ENCODE results near the gene RANBP1. TPM values are rescaled to one million over a fixed set of nuclear protein-coding genes. Genes with fewer than 3 reads are reported as not detected.

The RANBP1 gene
- total RNA-seq, 1 experiment from 2014 or later, result 522 TPM

GRCh38 chr22:20148414-20148813 is 32.5 kb downstream of the RANBP1 start:
- Histone ChIP-seq H4K20me1 (ENCODE audit: control insufficient read depth, insufficient read depth, insufficient read length) (no peaks in the 10 kb centered on the region), H3K9ac (ENCODE audit: extremely low read depth, insufficient read length, low read length) (no peak overlapping the region), H4K5ac (ENCODE audit: insufficient read length, low read depth, low read length) (no peak overlapping the region), H2AK5ac (ENCODE audit: insufficient read length, low read length) (no peak overlapping the region), H2BK15ac (ENCODE audit: low read depth, low read length) (no peak overlapping the region), H3K23ac (ENCODE audit: insufficient read length, low read depth, low read length) (no peak overlapping the region), H3K27ac (ENCODE audit: insufficient read length, low read depth, low read length) (no peak overlapping the region), H3K23me2 (ENCODE audit: insufficient read length, low read depth, low read length, poor library complexity, severe bottlenecking) (no peaks in the 10 kb centered on the region), H4K91ac (ENCODE audit: insufficient read length, low read depth, low read length) (no peak overlapping the region), H3K56ac (ENCODE audit: insufficient read length, low read depth, low read length) (no peak overlapping the region), H2BK20ac (ENCODE audit: low read depth, low read length, poor library complexity, severe bottlenecking) (no peak overlapping the region), H3K9me3 (ENCODE audit: control insufficient read depth, low read depth, low read length) (no peaks in the 10 kb centered on the region), H2BK120ac (ENCODE audit: low read depth, low read length, poor library complexity, severe bottlenecking) (no peak overlapping the region), H2BK12ac (ENCODE audit: insufficient read length, low read depth, low read length) (no peak overlapping the region), H3K27me3 (ENCODE audit: insufficient read depth, low read length) (no peaks in the 10 kb centered on the region), H2AFZ (ENCODE audit: low read length) (no peak overlapping the region), H2BK5ac (ENCODE audit: insufficient read length, low read length) (no peak overlapping the region), H3K4me2 (ENCODE audit: insufficient read depth, insufficient read length, low read length) (no peak overlapping the region), H3K14ac (ENCODE audit: insufficient read depth, low read length) (no peak overlapping the region; the same call in 1 of the 2 replicates), H3K18ac (ENCODE audit: insufficient read length, low read depth, low read length) (no peak overlapping the region), H3K79me2 (ENCODE audit: insufficient read depth, low read length) (no peaks in the 10 kb centered on the region), H3K79me1 (ENCODE audit: insufficient read depth, low read depth, low read length, poor library complexity, severe bottlenecking) (no peaks in the 10 kb centered on the region), H3K4ac (ENCODE audit: low read depth, low read length) (no peak overlapping the region), H4K8ac (replicated peaks; ENCODE audit: insufficient read length, low read depth, low read length) (no peak overlapping the region), H3K4me1 (ENCODE audit: insufficient read depth, low read length) (no peaks in the 10 kb centered on the region), H3T11ph (ENCODE audit: low read length) (no peak overlapping the region)
- H3K4me1 Mint-ChIP-seq, result no peaks in the 10 kb centered on the region
- no peaks in the 10 kb centered on the region; a peak in 1 of 5 replicates for H3K9me3 Mint-ChIP-seq
- DNase-seq, result no peak
- no peaks in the 10 kb centered on the region; a peak in 1 of 7 replicates for H3K36me3 Mint-ChIP-seq (ENCODE audit: insufficient read depth in 1 of 3, low read depth in 3 of 3)
- TF ChIP-seq CTCF (conservative IDR thresholded peaks at IDR 0.05), result no peak
- no peak overlapping the region for H3K4me3 Mint-ChIP-seq
- H3K27ac Mint-ChIP-seq, result peak overlapping the region in 1 of 3 experiments; percentile 55; a peak in 1 of 7 replicates
- H3K27me3 Mint-ChIP-seq (ENCODE audit: low read depth), result no peaks in the 10 kb centered on the region
- no CpG with 5 or more reads among the region's 18 CpGs for WGBS (ENCODE audit: extremely low coverage, insufficient read length, low lambda C conversion rate)

All from H9 (cell line).